GM15510 (cell line): ENCODE results near the gene DCDC1.

Experiments used
- POLR2A ChIP-seq: IDR thresholded peaks from 3 replicates; pipeline ENCODE4 v1.6.1; 2011; ENCODE audit warnings: borderline replicate concordance; ENCODE audit not compliant: insufficient read length; ENCODE audit errors: extremely low read depth

DCDC1 gene

DNA sequence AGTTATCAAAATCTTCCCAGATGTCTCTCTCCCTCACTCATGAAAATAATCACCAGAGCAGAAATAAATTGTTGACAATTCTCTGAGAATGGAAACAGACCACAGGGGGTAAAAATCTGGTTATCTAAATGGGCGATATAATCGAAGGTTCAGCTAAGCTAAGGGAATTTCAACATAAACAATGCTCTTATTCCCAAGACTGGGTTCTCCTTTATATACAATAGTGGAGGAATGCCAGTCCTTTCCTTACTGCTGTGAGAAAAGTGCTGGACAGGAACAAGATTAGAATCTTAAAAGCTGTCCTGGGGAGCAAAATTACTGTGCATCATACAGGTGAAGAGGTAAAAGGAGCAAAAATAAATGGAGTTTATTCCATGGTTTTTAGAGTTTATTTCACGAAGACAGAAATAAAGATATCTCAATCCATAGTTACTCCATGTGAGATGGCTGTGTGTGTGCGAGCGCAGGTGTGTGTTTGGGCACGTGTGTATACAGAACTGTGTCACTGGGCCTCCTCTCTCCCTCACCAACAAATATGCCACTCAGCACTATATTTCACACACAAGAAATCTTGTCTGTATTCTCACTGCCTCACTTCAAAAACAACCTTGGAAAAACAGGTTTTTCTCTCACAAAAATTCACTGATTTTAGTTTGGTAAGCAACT lies 385.6 kb downstream of the DCDC1 start:
- TF ChIP-seq POLR2A = no peak

DNA sequence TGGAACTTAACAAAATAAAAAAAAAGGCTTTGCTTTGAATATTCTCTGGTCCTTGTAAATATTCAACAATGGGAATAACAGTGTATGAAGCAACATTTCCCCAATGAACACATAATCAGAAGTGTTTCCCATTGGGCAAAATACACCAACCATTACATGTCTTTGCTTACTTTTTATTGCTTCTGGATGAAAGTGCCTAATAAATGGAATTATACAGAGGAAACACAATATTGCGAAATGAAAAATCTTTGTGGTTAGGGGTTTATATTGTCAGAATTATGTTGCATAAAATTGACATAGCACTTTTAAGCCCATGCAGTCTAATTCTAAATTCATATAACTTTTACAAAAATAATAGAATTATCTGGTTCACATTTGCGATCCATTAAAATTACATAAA lies 386.4 kb downstream of the DCDC1 start:
- TF ChIP-seq POLR2A = no peak

DNA sequence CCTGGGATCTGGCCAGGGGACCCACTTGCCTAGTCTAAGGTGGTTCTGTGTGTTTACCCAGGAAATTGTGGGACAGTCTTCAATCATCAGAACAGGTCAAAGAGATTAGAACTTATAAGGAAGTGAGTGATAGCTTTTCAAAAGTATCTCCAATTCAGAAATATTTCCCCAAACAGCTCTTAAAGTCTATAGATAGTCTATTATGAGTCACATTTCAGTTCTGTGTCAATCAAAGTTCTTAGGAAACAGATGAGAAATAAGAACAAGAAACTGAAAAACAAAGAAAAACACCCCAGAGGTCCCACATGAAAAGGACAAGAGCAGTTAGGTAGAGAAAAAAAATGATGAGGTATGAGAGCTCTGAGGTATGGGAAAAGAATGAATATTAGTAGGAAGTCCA lies 402.0 kb downstream of the DCDC1 start:
- TF ChIP-seq POLR2A = no peak

DNA sequence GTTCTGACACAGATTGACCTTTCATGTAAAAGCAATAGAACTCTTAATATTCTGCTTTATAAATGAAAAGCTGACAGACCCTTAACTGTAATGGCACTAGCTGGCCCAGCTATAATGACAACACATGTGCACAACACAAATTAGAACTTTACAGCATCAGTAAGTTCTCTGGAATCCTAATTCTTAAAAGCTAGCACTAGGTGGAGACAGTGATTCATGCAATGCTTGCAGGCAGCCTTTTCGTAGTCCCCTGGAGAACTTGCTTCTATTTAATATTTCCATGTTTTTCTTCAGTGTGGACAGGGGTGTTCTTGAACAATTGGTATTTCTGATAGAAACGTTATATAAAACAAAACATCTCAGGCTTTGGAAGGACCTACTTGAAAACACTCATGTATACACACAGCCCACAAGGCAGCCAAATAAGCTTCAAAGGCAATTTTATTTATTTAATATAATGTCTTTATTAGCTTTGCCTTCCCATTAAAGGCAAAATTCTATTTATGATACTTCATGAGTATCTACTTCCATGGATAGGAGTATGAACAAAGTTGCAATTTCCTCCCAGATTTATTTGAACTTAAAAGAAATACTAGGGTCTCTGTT lies 409.0 kb downstream of the DCDC1 start:
- TF ChIP-seq POLR2A = no peak

DNA sequence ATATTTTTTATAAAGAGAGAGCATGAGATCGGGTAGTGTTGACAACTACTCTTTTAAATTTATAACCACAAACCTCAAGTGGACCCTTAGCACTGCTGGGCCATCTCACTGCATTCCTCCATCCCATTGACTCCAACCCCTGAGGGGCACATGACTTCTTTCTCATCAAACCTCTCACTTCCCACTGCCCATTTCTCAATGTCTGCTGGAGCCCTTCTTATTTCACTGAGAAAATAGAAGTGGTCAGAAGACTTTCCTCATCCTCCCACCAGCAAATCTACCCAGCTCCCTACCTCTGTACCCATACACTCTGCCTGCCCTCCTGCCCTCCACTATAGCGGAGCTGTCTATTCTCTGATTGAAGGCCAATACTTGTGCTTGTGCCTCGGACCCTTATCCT lies 412.8 kb downstream of the DCDC1 start:
- no peak for TF ChIP-seq POLR2A

DNA sequence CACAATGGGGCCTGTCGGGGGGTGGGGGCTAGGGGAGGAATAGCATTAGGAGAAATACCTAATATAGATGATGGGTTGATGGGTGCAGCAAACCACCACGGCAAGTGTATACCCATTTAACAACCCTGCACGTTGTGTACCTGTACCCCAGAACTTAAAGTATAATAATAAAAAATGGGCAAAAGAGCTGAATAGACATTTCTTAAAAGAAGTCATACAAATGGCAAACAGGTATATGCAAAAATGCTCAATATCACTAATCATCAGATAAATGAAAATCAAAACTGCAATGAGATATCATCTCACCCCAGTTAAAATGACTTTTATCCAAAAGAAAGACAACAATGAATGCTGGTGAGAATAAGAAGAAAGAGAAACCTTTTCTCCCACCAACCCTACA lies 419.7 kb downstream of the DCDC1 start:
- no peak for TF ChIP-seq POLR2A

DNA sequence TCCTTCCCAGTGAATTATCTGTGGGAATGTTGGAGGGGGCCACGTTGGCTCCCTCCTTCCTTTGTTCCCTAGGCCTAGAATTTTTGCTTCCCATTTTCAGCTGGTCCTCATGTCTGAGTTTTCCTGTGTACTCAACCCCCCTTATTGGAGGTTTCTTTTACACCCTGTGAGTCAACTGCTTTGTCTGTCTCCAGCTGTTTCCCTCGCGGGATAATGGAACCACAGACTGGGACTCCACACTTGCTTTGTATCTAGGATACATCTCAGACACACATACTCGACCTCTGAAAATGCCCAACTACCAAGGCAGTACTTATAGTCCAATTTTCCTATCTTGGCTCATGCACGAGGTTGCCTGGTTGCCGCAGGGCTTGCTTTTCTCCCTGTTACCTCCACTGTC lies 430.7 kb downstream of the DCDC1 start:
- TF ChIP-seq POLR2A = no peak

DNA sequence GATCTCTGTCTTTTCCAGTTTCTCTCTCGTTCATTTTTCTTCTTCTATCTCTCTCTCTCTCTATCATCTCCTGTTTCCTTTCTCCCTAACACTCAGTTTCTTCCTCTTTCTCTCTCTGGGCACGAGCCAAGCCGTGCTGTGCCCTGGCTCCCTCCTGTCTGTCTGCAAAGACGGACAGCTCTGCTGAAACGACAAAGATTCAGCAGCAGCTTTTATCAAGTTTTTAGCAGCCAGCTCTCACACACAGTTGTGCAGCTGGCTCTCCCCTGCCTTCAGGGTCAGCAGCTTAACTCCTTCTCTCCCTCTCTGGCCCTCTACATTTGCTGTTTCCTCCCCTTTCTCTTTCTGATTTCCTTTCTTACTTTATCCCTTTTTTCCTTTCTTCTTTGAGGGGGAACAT lies 431.4 kb downstream of the DCDC1 start:
- no peak for TF ChIP-seq POLR2A

DNA sequence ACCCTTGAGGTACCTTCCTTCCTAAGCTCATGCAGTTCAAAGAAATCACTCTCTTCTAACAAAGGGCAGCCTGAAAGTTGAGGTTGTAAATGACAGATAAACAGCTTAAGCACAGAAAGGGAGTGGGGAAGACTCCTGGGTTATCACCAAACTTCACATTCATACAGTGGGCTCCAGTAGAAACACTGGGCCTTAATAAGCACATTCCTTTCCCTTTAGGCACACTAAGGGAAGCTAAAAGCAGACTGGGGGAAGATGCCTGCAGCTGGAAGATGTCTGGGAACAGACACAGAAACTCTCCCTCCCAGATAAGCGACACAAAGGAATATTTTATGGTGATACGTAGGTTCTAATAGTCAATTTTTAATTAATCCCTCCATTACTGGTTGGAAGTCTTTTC lies 433.0 kb downstream of the DCDC1 start:
- no peak for TF ChIP-seq POLR2A

DNA sequence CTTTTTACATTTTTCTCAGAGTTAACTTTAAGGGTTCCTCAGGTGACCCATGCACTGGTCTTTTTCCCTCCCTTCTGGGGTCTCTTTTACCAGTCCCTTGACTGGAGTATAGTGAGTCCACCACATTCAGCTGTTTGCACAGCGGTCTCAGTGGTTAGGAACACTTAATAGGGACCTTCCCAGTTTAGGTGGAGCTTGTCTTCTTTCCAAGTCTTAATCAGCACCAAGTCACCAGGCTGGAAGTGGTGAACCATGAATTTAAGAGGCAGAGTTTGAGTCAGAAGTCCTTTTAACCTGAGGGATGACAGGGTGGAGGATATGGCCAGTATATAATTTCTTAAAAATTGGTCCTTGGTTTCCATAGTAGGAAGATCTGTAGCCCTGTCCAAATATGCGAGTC lies 433.7 kb downstream of the DCDC1 start:
- no peak for TF ChIP-seq POLR2A

DNA sequence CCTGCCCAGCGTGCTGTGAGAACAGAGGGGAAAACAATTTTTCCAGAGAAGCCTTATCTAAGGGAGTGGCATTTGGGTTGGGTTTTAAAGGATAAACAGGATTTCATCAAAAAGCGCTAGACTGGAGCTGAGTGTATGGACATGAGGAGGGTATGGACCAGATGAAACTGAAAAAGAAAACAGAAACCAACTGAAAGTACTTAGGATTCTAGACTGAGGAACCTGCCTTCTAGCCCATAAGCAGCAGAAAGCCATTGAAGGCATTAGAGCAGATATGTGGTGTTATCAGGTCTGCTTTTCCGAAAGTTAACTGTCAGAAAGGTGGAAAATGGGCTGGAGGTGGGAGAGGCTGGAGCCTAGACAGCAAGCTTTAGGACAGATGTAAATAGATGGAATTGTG lies 443.4 kb downstream of the DCDC1 start:
- TF ChIP-seq POLR2A = no peak

DNA sequence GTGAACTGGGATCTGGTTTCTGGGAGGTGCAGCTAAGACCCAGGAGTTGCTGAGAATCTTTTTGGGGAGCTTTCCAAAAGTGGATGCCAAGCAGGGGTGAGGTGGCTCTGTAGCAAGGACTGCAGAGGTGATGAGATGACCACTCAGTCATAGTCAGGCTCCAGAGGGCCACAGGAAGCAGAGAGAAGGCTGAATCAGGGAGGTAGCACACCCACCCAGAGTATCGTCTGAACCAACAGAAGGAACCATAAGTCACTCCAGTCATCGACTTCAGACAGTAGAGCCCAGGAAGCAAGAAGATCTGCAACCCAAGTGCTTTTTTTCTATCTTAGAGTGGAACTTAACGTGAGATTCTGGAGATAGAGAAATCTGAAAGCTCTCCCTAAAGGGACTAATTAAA lies 447.7 kb downstream of the DCDC1 start:
- TF ChIP-seq POLR2A = no peak

DNA sequence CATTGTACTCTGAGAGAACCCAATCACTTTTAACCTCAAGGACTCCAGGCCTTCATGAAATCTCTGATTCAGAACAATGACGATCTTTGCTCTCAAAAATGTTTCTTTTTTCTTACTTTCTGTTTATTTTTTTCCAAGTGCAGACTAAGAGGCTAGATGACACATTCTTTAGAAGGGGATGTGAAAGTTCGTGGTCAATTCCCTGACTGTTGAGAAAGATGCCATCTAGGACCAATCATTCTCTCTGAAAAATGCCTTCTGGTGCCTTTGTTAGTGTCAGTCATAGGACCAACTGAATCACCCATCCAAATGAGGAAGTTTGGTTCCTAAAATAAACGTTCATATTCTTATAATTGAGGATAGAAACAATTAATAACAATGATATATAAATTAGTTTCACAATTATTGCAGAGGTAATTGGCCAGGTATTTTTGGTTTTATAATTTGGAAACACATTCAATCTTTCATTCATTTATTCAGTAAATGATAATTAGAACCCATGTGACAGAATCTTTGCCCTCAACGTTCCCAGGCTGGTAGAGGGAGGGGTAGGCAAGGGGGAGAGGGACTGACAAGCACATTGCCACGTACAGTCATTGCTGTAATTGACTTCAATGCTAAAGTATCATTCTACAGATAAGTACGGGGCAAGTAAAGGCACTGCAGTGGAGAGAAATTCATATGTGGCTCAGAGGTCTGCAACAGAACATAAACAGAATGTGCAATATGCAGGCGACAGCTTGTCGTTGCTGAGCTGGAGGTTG lies 450.0 kb downstream of the DCDC1 start:
- no peak for TF ChIP-seq POLR2A

DNA sequence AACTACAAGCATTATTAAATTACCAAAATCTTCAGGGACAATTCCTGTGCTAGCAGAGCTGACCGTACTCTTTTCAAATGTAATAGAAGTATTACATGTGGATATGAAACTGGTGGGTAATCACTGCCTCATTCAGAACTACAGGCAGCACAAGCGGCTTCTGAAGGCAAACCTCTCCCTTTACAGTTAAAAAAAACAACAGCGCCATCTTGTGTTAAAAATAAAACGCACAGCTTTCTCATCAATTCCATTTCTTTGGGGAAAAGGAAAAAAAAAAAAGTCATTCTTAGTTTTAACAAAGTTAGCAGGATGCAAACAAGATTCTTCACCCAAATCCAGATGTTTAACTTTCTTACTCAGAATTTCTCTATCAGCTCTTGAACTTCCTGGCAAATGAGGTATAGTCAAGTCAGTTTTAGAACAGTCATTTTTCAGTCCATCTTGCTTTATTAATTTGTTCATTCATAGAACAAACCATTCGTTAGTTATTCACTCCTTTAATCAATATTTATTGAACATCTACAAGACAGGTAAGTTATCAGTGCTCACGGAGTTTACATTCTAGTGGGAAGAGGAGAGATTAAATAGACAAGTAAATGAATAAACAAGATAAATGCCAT lies 451.6 kb downstream of the DCDC1 start:
- TF ChIP-seq POLR2A = no peak

DNA sequence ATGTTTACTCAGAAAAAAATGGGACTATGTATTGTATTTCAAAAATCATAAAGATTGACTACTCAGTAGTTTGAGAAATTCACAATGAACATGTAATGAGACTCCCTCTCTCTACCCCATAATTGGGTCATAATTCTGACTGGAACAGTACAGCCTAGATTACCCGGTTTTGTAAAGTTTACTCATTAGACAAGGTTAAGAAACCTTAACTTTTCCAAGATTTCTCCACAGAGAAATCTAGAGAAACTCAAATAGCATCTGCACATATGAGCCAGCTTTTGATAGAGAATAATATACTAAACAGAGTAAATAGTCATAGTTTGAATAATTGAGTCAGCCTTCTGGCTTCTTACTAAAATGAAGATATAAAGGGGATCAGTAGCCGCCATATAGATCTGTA lies 452.3 kb downstream of the DCDC1 start:
- TF ChIP-seq POLR2A = no peak
